ENCODE data around the gene ANXA8L1. TPM values are rescaled to one million over a fixed set of nuclear protein-coding genes. Genes with fewer than 3 reads are reported as not detected.
"Not testable (repeated sequence)": the region's sequence is repeated elsewhere in the genome, so short reads cannot be mapped to it uniquely, and the experiment has no call there.

Gene ANXA8L1, protein sequence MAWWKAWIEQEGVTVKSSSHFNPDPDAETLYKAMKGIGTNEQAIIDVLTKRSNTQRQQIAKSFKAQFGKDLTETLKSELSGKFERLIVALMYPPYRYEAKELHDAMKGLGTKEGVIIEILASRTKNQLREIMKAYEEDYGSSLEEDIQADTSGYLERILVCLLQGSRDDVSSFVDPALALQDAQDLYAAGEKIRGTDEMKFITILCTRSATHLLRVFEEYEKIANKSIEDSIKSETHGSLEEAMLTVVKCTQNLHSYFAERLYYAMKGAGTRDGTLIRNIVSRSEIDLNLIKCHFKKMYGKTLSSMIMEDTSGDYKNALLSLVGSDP
- total RNA-seq (not detected in 2 replicates), polyA plus RNA-seq (not detected in 2 replicates), polyA minus RNA-seq (not detected in 2 replicates)
- not detected for total RNA-seq (2013)

DNA sequence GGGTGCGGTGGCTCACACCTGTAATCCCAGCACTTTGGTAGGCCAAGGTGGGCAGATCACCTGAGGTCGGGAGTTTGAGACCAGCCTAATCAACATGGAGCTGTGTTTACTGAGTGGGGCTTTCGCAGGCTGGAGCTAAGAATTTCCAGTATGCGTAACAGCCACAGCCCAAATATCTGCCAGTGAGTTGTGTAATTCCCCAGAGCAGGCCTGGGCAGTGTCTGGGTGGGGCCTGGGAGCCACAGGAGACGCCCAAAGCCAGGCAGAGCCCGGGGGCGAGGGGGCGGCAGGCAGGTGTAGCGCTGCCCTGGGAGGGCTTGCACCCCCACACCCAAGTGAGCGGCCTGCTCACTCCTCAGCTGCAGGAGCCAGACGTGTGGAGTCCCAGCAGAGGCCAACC is at the start of gene ANXA8L1:
TSS of gene ANXA8L1 (plus strand) at position 371 of the 400 bp plus-strand sequence. CDS start 76 bp downstream, outside the sequence.
- H3K36me3 ChIP-seq (replicated peaks in 1 of 2; ENCODE audit: control extremely low read depth in 1 of 2, control insufficient read depth in 1 of 2, extremely low read depth in 1 of 2, insufficient read depth in 2 of 2, low read length in 1 of 2); DNase-seq; POLR2A ChIA-PET; H3K4me3 ChIP-seq (ENCODE audit: control extremely low read depth in 1 of 5, extremely low read depth in 1 of 5, insufficient read depth in 1 of 5, low read depth in 2 of 5, low read length in 4 of 5); H3K27ac ChIP-seq (ENCODE audit: low read length in 2 of 2); H3K27me3 ChIP-seq (replicated peaks in 1 of 4; ENCODE audit: control extremely low read depth in 1 of 4, control insufficient read depth in 3 of 4, insufficient read depth in 4 of 4, low read length in 3 of 4); H3K27me3 Mint-ChIP-seq; H3K27ac Mint-ChIP-seq; H3K9ac ChIP-seq (ENCODE audit: low read length); H3K4me1 Mint-ChIP-seq; H2AFZ ChIP-seq (ENCODE audit: insufficient read depth, low read depth, low read length, poor library complexity, severe bottlenecking); H3K4me2 ChIP-seq (replicated peaks; ENCODE audit: low read depth, low read length, poor library complexity, severe bottlenecking); H3K4me3 Mint-ChIP-seq; H3K9me3 Mint-ChIP-seq (ENCODE audit: insufficient read depth); H4K20me1 ChIP-seq (ENCODE audit: control insufficient read depth, insufficient read depth, low read length, poor library complexity, severe bottlenecking); H3K9me3 ChIP-seq (ENCODE audit: control extremely low read depth in 1 of 3, control insufficient read depth in 2 of 3, insufficient read depth in 1 of 3, low read length in 2 of 3); H3K79me2 ChIP-seq (ENCODE audit: control insufficient read depth, insufficient read depth, low read length); CTCF ChIA-PET; ATAC-seq (ENCODE audit: low read depth); intact Hi-C loops (cut with micrococcal nuclease); H3K4me1 ChIP-seq (ENCODE audit: control insufficient read depth in 2 of 2, insufficient read depth in 2 of 2, low read length in 2 of 2): not testable (repeated sequence)
- no CpG with 5 or more reads among the region's 11 CpGs for WGBS (ENCODE audit: insufficient coverage)

DNA sequence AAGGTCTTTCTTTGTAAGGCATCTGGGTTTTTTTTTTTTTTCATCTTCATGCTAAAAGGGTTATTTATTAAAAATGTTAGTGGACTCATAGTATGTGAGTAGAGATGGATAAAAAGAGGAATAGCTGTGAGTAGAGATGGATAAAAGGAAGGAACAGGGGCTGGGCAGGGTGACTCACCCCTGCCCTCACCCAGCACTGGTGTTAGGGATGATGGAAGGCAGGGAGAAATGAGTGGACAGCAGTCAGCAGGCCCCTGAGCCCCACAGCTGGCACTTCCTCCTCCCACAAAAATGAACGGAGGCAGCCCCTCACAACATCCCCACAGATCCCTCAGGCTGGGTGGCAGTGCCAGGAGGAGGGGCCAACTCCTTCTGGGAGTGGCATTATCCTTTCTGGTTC is 49.5 kb upstream of the ANXA8L1 start:
- ATAC-seq (ENCODE audit: low read depth): no peak
- Histone ChIP-seq H3K4me1 (ENCODE audit: control insufficient read depth in 2 of 2, insufficient read depth in 2 of 2, low read length in 2 of 2) (no peaks in the 10 kb centered on the region), H3K27ac (ENCODE audit: low read length in 2 of 2) (no peak overlapping the region), H3K27me3 (replicated peaks in 1 of 4; ENCODE audit: control extremely low read depth in 1 of 4, control insufficient read depth in 3 of 4, insufficient read depth in 4 of 4, low read length in 3 of 4) (peaks cover 0 to 2% (median 0%) of the 10 kb centered on the region in 4 experiments), H3K4me2 (replicated peaks; ENCODE audit: low read depth, low read length, poor library complexity, severe bottlenecking) (no peak overlapping the region), H3K79me2 (ENCODE audit: control insufficient read depth, insufficient read depth, low read length) (no peaks in the 10 kb centered on the region), H3K36me3 (replicated peaks in 1 of 2; ENCODE audit: control extremely low read depth in 1 of 2, control insufficient read depth in 1 of 2, extremely low read depth in 1 of 2, insufficient read depth in 2 of 2, low read length in 1 of 2) (no peaks in the 10 kb centered on the region), H2AFZ (ENCODE audit: insufficient read depth, low read depth, low read length, poor library complexity, severe bottlenecking) (no peak overlapping the region), H3K4me3 (ENCODE audit: control extremely low read depth in 1 of 5, extremely low read depth in 1 of 5, insufficient read depth in 1 of 5, low read depth in 2 of 5, low read length in 4 of 5) (no peak overlapping the region), H4K20me1 (ENCODE audit: control insufficient read depth, insufficient read depth, low read length, poor library complexity, severe bottlenecking) (no peaks in the 10 kb centered on the region), H3K9me3 (ENCODE audit: control extremely low read depth in 1 of 3, control insufficient read depth in 2 of 3, insufficient read depth in 1 of 3, low read length in 2 of 3) (no peaks in the 10 kb centered on the region), H3K9ac (ENCODE audit: low read length) (no peak overlapping the region)
- peaks cover 28% of the 10 kb centered on the region for H3K27me3 Mint-ChIP-seq
- WGBS (ENCODE audit: insufficient coverage): no CpG with 5 or more reads among the region's 1 CpG
- no peak for DNase-seq
- H3K4me1 Mint-ChIP-seq: no peaks in the 10 kb centered on the region
- ChIA-PET CTCF (interaction anchor here (0.7 to 1.1 kb wide), 2 partner anchors 17 to 60 kb away, joined by 3 read pairs; no protein-coding TSS in a partner anchor), POLR2A (no interaction called here)
- intact Hi-C loops (cut with micrococcal nuclease): no loop called here
- no peaks in the 10 kb centered on the region for H3K9me3 Mint-ChIP-seq (ENCODE audit: insufficient read depth)
- no peak overlapping the region for H3K27ac Mint-ChIP-seq
- no peak overlapping the region for H3K4me3 Mint-ChIP-seq
- TF ChIP-seq EZH2 (IDR thresholded peaks at IDR 0.05; ENCODE audit: borderline replicate concordance, insufficient read depth, low read depth, low read length, poor library complexity, severe bottlenecking): no peak
- TF ChIP-seq, protein P1, sequence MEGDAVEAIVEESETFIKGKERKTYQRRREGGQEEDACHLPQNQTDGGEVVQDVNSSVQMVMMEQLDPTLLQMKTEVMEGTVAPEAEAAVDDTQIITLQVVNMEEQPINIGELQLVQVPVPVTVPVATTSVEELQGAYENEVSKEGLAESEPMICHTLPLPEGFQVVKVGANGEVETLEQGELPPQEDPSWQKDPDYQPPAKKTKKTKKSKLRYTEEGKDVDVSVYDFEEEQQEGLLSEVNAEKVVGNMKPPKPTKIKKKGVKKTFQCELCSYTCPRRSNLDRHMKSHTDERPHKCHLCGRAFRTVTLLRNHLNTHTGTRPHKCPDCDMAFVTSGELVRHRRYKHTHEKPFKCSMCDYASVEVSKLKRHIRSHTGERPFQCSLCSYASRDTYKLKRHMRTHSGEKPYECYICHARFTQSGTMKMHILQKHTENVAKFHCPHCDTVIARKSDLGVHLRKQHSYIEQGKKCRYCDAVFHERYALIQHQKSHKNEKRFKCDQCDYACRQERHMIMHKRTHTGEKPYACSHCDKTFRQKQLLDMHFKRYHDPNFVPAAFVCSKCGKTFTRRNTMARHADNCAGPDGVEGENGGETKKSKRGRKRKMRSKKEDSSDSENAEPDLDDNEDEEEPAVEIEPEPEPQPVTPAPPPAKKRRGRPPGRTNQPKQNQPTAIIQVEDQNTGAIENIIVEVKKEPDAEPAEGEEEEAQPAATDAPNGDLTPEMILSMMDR (IDR thresholded peaks at IDR 0.05): no peak

All from B cell (primary cell).